Colonic mucosa (tissue), 4 donors: ENCODE measurements around the gene ACAP2. TPM values are rescaled to one million over a fixed set of nuclear protein-coding genes. Genes with fewer than 3 reads are reported as not detected.

Source experiments
- DNase-seq: peaks from one replicate; pipeline ENCODE4 v3.0.0-alpha.2; 2020
- H3K27ac ChIP-seq: fragments of 200-600 bp; one replicate; pipeline ENCODE4 v1.8.0; 2021
- H3K27me3 ChIP-seq: fragments of 200-600 bp; one replicate; pipeline ENCODE4 v1.8.0; 2021
- H3K36me3 ChIP-seq: fragments of 200-600 bp; one replicate; pipeline ENCODE4 v1.8.0; 2021
- H3K4me1 ChIP-seq: fragments of 200-600 bp; one replicate; pipeline ENCODE4 v1.8.0; 2021; ENCODE audit warnings: mild to moderate bottlenecking
- H3K4me3 ChIP-seq: fragments of 200-600 bp; one replicate; pipeline ENCODE4 v1.8.0; 2021
- H3K9ac ChIP-seq, 2 donors: one replicate each; pipeline ENCODE4 v1.7.0; 2013; ENCODE audit warnings: control low read depth in 2 of 2, low read depth in 2 of 2, low read length in 2 of 2
- H3K9me3 ChIP-seq: fragments of 200-600 bp; one replicate; pipeline ENCODE4 v1.8.0; 2021
- CTCF ChIP-seq: fragments of 200-600 bp; IDR thresholded peaks from one replicate; pipeline ENCODE4 v1.8.0; 2022; ENCODE audit warnings: antibody characterized with exemption, mild to moderate bottlenecking
- intact Hi-C: fragments of 100-400 bp; cut with DNase I; formaldehyde crosslinking; loops from one replicate; pipeline ENCODE4 v1.14.1; 2022
- total RNA-seq, 2 donors: library from RNA; stranded (reverse); fragmentation: NEBNext Ultra II Directional in 1 of 2; extraction: Animal tissue kit (Norgen Biotek cat#: 25700) in 1 of 2; gene quantifications; one replicate each; pipeline ENCODE4 v1.2.1, GENCODE V29; 2021
- donor health status: healthy.
- donor health status: DM: no; HTN: no; CAD: no.
- donor health status: DM: no; HTN: no; CAD: no.

The ACAP2 gene
- total RNA-seq, 2 donors from 2014 or later: 48.8 to 62.4 TPM

- no peak for DNase-seq
- H3K4me1 ChIP-seq: peaks cover 5% of the 10 kb centered on the region
- no peak for TF ChIP-seq CTCF
- H3K27ac ChIP-seq: no peak overlapping the region
- no peaks in the 10 kb centered on the region for H3K9me3 ChIP-seq
- no peak overlapping the region for H3K4me3 ChIP-seq
- H3K27me3 ChIP-seq: no peaks in the 10 kb centered on the region
- H3K36me3 ChIP-seq: no peaks in the 10 kb centered on the region
- intact Hi-C loops: no loop called here
- H3K9ac ChIP-seq: no peak overlapping the region
Measured at GRCh38 chr3:195460091-195460713, 17.4 kb upstream of the ACAP2 start.

DNA sequence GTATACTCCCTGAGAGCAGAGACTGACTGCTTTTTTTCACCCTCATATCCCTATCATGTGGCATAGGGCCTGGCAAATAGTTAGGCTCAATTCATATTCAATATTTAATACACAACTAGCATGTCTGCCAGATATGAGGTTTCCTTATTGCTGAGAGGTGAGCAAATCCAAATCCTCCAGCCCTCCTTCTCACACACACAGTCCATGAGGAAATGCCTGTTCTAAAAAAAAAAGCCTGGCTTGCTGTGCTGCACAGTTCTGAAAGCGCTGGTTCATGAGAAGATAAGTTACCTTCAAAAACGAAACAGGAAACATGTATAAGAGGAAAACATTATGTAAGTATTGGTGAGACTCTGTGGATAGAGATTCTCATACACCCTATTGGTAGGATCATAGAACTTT, 15.5 kb upstream of the ACAP2 start:
- H3K9ac ChIP-seq: peak overlapping the region in 1 of 2 donors; percentile 43
- no peaks in the 10 kb centered on the region for H3K9me3 ChIP-seq
- H3K4me1 ChIP-seq: peaks cover 5% of the 10 kb centered on the region
- no peak for TF ChIP-seq CTCF
- H3K4me3 ChIP-seq: no peak overlapping the region
- no peaks in the 10 kb centered on the region for H3K36me3 ChIP-seq
- H3K27ac ChIP-seq: peak overlapping the region; percentile 66
- no peak for DNase-seq
- intact Hi-C loops: no loop called here
- no peaks in the 10 kb centered on the region for H3K27me3 ChIP-seq

- Histone ChIP-seq H3K9ac (no peak overlapping the region), H3K4me3 (no peak overlapping the region), H3K9me3 (no peaks in the 10 kb centered on the region), H3K27me3 (no peaks in the 10 kb centered on the region), H3K27ac (no peak overlapping the region), H3K4me1 (no peaks in the 10 kb centered on the region), H3K36me3 (no peaks in the 10 kb centered on the region)
- intact Hi-C loops: no loop called here
- no peak for TF ChIP-seq CTCF
- DNase-seq: no peak
Measured at GRCh38 chr3:195455789-195456188, 13.0 kb upstream of the ACAP2 start.

DNA sequence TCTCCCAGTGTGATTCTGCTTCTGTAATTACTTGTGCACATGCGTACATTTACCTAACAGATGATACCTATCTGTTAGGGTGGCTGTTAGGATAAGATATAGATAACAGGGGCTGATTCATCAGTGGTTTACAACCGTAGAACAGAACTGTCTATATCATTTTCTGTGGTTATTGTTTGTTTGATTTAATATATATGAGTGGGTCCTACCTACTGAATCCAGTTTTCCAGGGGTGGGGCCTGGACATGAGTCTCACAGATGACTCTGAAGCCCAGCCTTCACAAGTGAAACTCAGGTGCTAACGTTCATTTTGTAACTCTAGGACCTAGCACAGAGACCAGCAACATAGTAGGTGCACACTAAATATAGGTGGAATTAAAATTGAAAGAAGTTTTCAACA, 10.4 kb upstream of the ACAP2 start:
- Histone ChIP-seq H3K9ac (no peak overlapping the region), H3K27me3 (no peaks in the 10 kb centered on the region), H3K36me3 (no peaks in the 10 kb centered on the region), H3K4me3 (no peak overlapping the region), H3K27ac (no peak overlapping the region), H3K9me3 (no peaks in the 10 kb centered on the region), H3K4me1 (no peaks in the 10 kb centered on the region)
- no peak for DNase-seq
- intact Hi-C loops: no loop called here
- no peak for TF ChIP-seq CTCF

GRCh38 chr3:195451373-195452015, 8.7 kb upstream of the ACAP2 start:
- TF ChIP-seq CTCF: no peak
- intact Hi-C loops: no loop called here
- H3K4me1 ChIP-seq: no peaks in the 10 kb centered on the region
- H3K9me3 ChIP-seq: no peaks in the 10 kb centered on the region
- H3K27me3 ChIP-seq: no peaks in the 10 kb centered on the region
- no peak overlapping the region for H3K27ac ChIP-seq
- H3K36me3 ChIP-seq: no peaks in the 10 kb centered on the region
- no peak overlapping the region for H3K9ac ChIP-seq
- no peak overlapping the region for H3K4me3 ChIP-seq
- DNase-seq: no peak
